Ramos (cell line): ENCODE results near the gene BCKDK.

Experiments used
- in situ Hi-C: fragments of 300-500 bp; cut with MboI; formaldehyde crosslinking; loops from one replicate; pipeline ENCODE4 v1.14.3; 2022; ENCODE audit warnings: low sequenced_read_pairs; ENCODE audit not compliant: unreplicated experiment

Gene BCKDK

GRCh38 chr16:31079342-31079944, 28.7 kb upstream of the BCKDK start:
- in situ Hi-C loops: no loop called here

- in situ Hi-C loops: no loop called here
These were observed 28.1 kb upstream of the BCKDK start for GRCh38 chr16:31080035-31080629.

GRCh38 chr16:31080756-31081419, 27.3 kb upstream of the BCKDK start:
- in situ Hi-C loops: no loop called here

GRCh38 chr16:31081428-31082351, 26.5 kb upstream of the BCKDK start:
- in situ Hi-C loops: no loop called here

- in situ Hi-C loops: no loop called here
These were observed 25.7 kb upstream of the BCKDK start for GRCh38 chr16:31082368-31083045.

- in situ Hi-C loops: no loop called here
These were observed 25.1 kb upstream of the BCKDK start for GRCh38 chr16:31083081-31083480.

GRCh38 chr16:31083556-31083955, 24.6 kb upstream of the BCKDK start:
- in situ Hi-C loops: no loop called here

GRCh38 chr16:31083981-31084380, 24.2 kb upstream of the BCKDK start:
- in situ Hi-C loops: no loop called here

- in situ Hi-C loops: no loop called here
These were observed 23.4 kb upstream of the BCKDK start for GRCh38 chr16:31084584-31085302.

- in situ Hi-C loops: no loop called here
These were observed 22.8 kb upstream of the BCKDK start for GRCh38 chr16:31085411-31085810.

GRCh38 chr16:31085873-31086628, 22.1 kb upstream of the BCKDK start:
- in situ Hi-C loops: no loop called here

- in situ Hi-C loops: no loop called here
These were observed 21.6 kb upstream of the BCKDK start for GRCh38 chr16:31086629-31086906.

GRCh38 chr16:31087481-31087880, 20.7 kb upstream of the BCKDK start:
- in situ Hi-C loops: no loop called here

GRCh38 chr16:31087971-31088370, 20.2 kb upstream of the BCKDK start:
- in situ Hi-C loops: no loop called here

- in situ Hi-C loops: no loop called here
These were observed 19.6 kb upstream of the BCKDK start, which contains the start of gene PRSS53 for GRCh38 chr16:31088459-31089183. TSS of gene PRSS53 (minus strand) at chr16:31088943. CDS start at chr16:31088809, 134 bp downstream.

GRCh38 chr16:31089199-31089598, 19.0 kb upstream of the BCKDK start:
- in situ Hi-C loops: no loop called here

GRCh38 chr16:31090540-31090939, 17.6 kb upstream of the BCKDK start:
- in situ Hi-C loops: no loop called here

GRCh38 chr16:31092330-31092729, 15.9 kb upstream of the BCKDK start:
- in situ Hi-C loops: no loop called here
